HEK293 (cell line): ENCODE measurements around the gene PTGER1.

ENCODE experiments used
- FEZF1 ChIP-seq: fragments of 450-650 bp; formaldehyde crosslinking; IDR thresholded peaks from 2 replicates; pipeline ENCODE4 v1.5.1; 2016; ENCODE audit warnings: missing biosample characterization, missing genetic modification characterization
- GLI4 ChIP-seq: fragments of 450-650 bp; formaldehyde crosslinking; IDR thresholded peaks from 2 replicates; pipeline ENCODE4 v1.5.1; 2016; ENCODE audit warnings: missing biosample characterization, missing genetic modification characterization
- KLF10 ChIP-seq: fragments of 450-650 bp; IDR thresholded peaks from 2 replicates; pipeline ENCODE4 v1.5.1; 2018; ENCODE audit warnings: missing biosample characterization, mild to moderate bottlenecking, missing genetic modification characterization
- OSR2 ChIP-seq: fragments of 450-650 bp; formaldehyde crosslinking; IDR thresholded peaks from 2 replicates; pipeline ENCODE4 v1.5.1; 2016; ENCODE audit warnings: missing biosample characterization, missing genetic modification characterization
- REPIN1 ChIP-seq: fragments of 450-650 bp; formaldehyde crosslinking; IDR thresholded peaks from 2 replicates; pipeline ENCODE4 v1.5.1; 2017; ENCODE audit warnings: missing biosample characterization, missing genetic modification characterization, low read depth
- WT1 ChIP-seq: fragments of 450-650 bp; formaldehyde crosslinking; IDR thresholded peaks from 2 replicates; pipeline ENCODE4 v1.5.1; 2016; ENCODE audit warnings: missing biosample characterization, missing genetic modification characterization
- ZBTB7A ChIP-seq: fragments of 450-650 bp; formaldehyde crosslinking; IDR thresholded peaks from 2 replicates; pipeline ENCODE4 v1.5.1; 2016; ENCODE audit warnings: low read depth, missing biosample characterization, missing genetic modification characterization
- ZNF112 ChIP-seq: fragments of 450-650 bp; formaldehyde crosslinking; IDR thresholded peaks from 2 replicates; pipeline ENCODE4 v1.5.0; 2017; ENCODE audit warnings: missing biosample characterization, missing genetic modification characterization
- ZNF133 ChIP-seq: fragments of 450-650 bp; formaldehyde crosslinking; IDR thresholded peaks from 2 replicates; pipeline ENCODE4 v1.5.1; 2016; ENCODE audit warnings: missing biosample characterization, missing genetic modification characterization
- ZNF16 ChIP-seq: fragments of 450-650 bp; formaldehyde crosslinking; IDR thresholded peaks from 2 replicates; pipeline ENCODE4 v1.5.1; 2016; ENCODE audit warnings: low read depth, missing biosample characterization, missing genetic modification characterization
- ZNF175 ChIP-seq: fragments of 450-650 bp; formaldehyde crosslinking; IDR thresholded peaks from 2 replicates; pipeline ENCODE4 v1.5.1; 2016; ENCODE audit warnings: missing biosample characterization, missing genetic modification characterization
- ZNF23 ChIP-seq: fragments of 450-650 bp; formaldehyde crosslinking; IDR thresholded peaks from 2 replicates; pipeline ENCODE4 v1.5.1; 2016; ENCODE audit warnings: missing biosample characterization, missing genetic modification characterization, borderline replicate concordance
- ZNF266 ChIP-seq: fragments of 450-650 bp; formaldehyde crosslinking; IDR thresholded peaks from 2 replicates; pipeline ENCODE4 v1.5.1; 2016; ENCODE audit warnings: missing biosample characterization, missing genetic modification characterization, low read depth
- ZNF324 ChIP-seq: fragments of 450-650 bp; formaldehyde crosslinking; IDR thresholded peaks from 2 replicates; pipeline ENCODE4 v1.5.1; 2016; ENCODE audit warnings: missing biosample characterization, missing genetic modification characterization
- ZNF423 ChIP-seq: fragments of 450-650 bp; formaldehyde crosslinking; IDR thresholded peaks from 2 replicates; pipeline ENCODE4 v1.5.1; 2016; ENCODE audit warnings: missing biosample characterization, missing genetic modification characterization
- ZNF473 ChIP-seq: fragments of 450-650 bp; formaldehyde crosslinking; IDR thresholded peaks from 2 replicates; pipeline ENCODE4 v1.5.1; 2017; ENCODE audit warnings: missing biosample characterization, missing genetic modification characterization
- ZNF514 ChIP-seq: fragments of 450-650 bp; formaldehyde crosslinking; IDR thresholded peaks from 2 replicates; pipeline ENCODE4 v1.5.1; 2016; ENCODE audit warnings: missing biosample characterization, missing genetic modification characterization
- ZNF658 ChIP-seq: fragments of 450-650 bp; formaldehyde crosslinking; IDR thresholded peaks from 2 replicates; pipeline ENCODE4; 2016; ENCODE audit warnings: missing biosample characterization, missing genetic modification characterization
- ZNF660 ChIP-seq: fragments of 450-650 bp; IDR thresholded peaks from 2 replicates; pipeline ENCODE4 v1.5.1; 2018; ENCODE audit warnings: missing biosample characterization, mild to moderate bottlenecking, missing genetic modification characterization
- ZNF664 ChIP-seq: fragments of 450-650 bp; formaldehyde crosslinking; IDR thresholded peaks from 2 replicates; pipeline ENCODE4 v1.5.1; 2016; ENCODE audit warnings: missing biosample characterization, missing genetic modification characterization
- ZNF777 ChIP-seq: fragments of 450-650 bp; formaldehyde crosslinking; IDR thresholded peaks from 2 replicates; pipeline ENCODE4 v1.5.1; 2017; ENCODE audit warnings: missing biosample characterization, missing genetic modification characterization, borderline replicate concordance
- ZNF843 ChIP-seq: fragments of 450-650 bp; formaldehyde crosslinking; IDR thresholded peaks from 2 replicates; pipeline ENCODE4 v1.5.1; 2016; ENCODE audit warnings: missing biosample characterization, missing genetic modification characterization
- TF ChIP-seq, protein P1 (sequence below): fragments of 450-650 bp; formaldehyde crosslinking; IDR thresholded peaks from 2 replicates; pipeline ENCODE4 v1.5.1; 2017; ENCODE audit warnings: missing biosample characterization, missing genetic modification characterization
- TF ChIP-seq, protein P2 (sequence below): fragments of 450-650 bp; formaldehyde crosslinking; IDR thresholded peaks from 2 replicates; pipeline ENCODE4 v1.5.1; 2016; ENCODE audit warnings: missing biosample characterization, missing genetic modification characterization
- TF ChIP-seq, protein P3 (sequence below): fragments of 450-650 bp; formaldehyde crosslinking; IDR thresholded peaks from 2 replicates; pipeline ENCODE4 v1.5.1; 2016; ENCODE audit warnings: missing biosample characterization, missing genetic modification characterization
- TF ChIP-seq, protein P4 (sequence below): fragments of 450-650 bp; formaldehyde crosslinking; IDR thresholded peaks from 2 replicates; pipeline ENCODE4 v1.5.0; 2017; ENCODE audit warnings: missing biosample characterization, missing genetic modification characterization, borderline replicate concordance
- TF ChIP-seq, protein P5 (sequence below): fragments of 450-650 bp; formaldehyde crosslinking; IDR thresholded peaks from 2 replicates; pipeline ENCODE4 v1.5.1; 2017; ENCODE audit warnings: missing biosample characterization, missing genetic modification characterization
- TF ChIP-seq, protein P6 (sequence below): fragments of 450-650 bp; formaldehyde crosslinking; optimal IDR thresholded peaks from 2 replicates; pipeline ENCODE3; 2016; ENCODE audit warnings: missing biosample characterization, mild to moderate bottlenecking, missing genetic modification characterization

PTGER1 gene

DNA sequence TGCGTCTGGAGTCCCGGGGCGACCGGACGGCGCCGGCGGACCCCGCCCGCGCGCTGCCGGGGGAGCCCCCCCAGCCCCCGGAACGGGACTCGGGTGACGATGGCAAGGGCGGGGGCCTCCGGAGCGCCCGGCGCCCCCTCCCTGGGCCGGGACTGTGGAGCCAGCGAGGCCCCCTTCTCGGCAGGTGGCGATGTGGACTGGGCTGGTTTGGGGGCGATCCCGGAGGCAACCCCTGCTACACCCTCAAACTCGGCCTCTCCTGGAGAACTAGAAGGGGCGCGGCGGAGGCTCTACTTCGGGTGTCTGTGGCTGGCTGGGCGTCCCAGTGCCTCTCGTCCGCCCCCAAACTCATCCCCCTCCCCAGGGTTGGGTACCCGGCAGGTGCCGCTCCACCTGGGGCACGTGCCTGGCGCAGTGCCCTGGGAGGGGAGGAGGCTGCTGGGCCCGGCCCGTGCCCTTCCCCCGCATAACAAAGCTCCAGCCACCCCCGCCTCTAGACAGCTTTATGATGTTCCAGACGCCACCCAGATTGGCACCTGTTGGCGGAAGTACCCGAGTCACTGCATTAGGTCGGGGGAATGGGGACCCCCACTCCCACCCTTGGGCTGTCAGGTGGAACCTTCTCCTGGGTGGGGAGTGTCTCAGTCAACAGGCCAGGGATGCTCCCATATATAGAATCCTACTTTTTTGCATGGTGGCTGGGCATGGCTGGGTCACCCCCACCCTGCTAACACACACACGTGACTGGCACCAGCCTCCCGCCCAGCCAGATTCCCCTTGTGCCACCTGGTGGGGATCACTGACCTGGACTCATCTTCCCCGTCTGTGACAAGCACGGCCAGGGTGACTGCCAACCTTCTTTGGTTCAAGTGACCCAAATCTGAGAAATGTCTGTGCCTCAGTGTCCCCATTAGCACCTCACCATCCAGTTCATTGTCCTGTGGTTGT is 41.3 kb downstream of the PTGER1 start (continued):
- TF ChIP-seq GLI4 (tag by site-specific recombination) (no peak), ZNF266 (tag by site-specific recombination) (no peak), REPIN1 (tag by site-specific recombination) (no peak), ZNF23 (tag by site-specific recombination) (no peak), FEZF1 (tag by site-specific recombination) (no peak), ZNF777 (tag by site-specific recombination) (no peak), KLF10 (tag by site-specific recombination) (no peak), ZNF133 (no peak), ZNF843 (tag by site-specific recombination) (no peak), ZNF324 (tag by site-specific recombination) (no peak), ZNF514 (tag by site-specific recombination) (no peak), ZNF16 (tag by site-specific recombination) (no peak), ZBTB7A (tag by site-specific recombination) (0 out of 2 replicates have a peak, but pooled peaks have one; percentile 15), OSR2 (no peak), ZNF664 (tag by site-specific recombination) (no peak), WT1 (tag by site-specific recombination) (peak; percentile 70), ZNF112 (no peak), ZNF423 (tag by site-specific recombination) (no peak), ZNF660 (no peak), ZNF175 (tag by site-specific recombination) (no peak), ZNF473 (no peak), ZNF658 (tag by site-specific recombination) (no peak)
- TF ChIP-seq, protein P1, sequence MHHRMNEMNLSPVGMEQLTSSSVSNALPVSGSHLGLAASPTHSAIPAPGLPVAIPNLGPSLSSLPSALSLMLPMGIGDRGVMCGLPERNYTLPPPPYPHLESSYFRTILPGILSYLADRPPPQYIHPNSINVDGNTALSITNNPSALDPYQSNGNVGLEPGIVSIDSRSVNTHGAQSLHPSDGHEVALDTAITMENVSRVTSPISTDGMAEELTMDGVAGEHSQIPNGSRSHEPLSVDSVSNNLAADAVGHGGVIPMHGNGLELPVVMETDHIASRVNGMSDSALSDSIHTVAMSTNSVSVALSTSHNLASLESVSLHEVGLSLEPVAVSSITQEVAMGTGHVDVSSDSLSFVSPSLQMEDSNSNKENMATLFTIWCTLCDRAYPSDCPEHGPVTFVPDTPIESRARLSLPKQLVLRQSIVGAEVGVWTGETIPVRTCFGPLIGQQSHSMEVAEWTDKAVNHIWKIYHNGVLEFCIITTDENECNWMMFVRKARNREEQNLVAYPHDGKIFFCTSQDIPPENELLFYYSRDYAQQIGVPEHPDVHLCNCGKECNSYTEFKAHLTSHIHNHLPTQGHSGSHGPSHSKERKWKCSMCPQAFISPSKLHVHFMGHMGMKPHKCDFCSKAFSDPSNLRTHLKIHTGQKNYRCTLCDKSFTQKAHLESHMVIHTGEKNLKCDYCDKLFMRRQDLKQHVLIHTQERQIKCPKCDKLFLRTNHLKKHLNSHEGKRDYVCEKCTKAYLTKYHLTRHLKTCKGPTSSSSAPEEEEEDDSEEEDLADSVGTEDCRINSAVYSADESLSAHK = no peak
- TF ChIP-seq, protein P2, sequence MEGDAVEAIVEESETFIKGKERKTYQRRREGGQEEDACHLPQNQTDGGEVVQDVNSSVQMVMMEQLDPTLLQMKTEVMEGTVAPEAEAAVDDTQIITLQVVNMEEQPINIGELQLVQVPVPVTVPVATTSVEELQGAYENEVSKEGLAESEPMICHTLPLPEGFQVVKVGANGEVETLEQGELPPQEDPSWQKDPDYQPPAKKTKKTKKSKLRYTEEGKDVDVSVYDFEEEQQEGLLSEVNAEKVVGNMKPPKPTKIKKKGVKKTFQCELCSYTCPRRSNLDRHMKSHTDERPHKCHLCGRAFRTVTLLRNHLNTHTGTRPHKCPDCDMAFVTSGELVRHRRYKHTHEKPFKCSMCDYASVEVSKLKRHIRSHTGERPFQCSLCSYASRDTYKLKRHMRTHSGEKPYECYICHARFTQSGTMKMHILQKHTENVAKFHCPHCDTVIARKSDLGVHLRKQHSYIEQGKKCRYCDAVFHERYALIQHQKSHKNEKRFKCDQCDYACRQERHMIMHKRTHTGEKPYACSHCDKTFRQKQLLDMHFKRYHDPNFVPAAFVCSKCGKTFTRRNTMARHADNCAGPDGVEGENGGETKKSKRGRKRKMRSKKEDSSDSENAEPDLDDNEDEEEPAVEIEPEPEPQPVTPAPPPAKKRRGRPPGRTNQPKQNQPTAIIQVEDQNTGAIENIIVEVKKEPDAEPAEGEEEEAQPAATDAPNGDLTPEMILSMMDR (tag by site-specific recombination) = peak; percentile 17; the same call in 1 of the 2 replicates
- TF ChIP-seq, protein P3, sequence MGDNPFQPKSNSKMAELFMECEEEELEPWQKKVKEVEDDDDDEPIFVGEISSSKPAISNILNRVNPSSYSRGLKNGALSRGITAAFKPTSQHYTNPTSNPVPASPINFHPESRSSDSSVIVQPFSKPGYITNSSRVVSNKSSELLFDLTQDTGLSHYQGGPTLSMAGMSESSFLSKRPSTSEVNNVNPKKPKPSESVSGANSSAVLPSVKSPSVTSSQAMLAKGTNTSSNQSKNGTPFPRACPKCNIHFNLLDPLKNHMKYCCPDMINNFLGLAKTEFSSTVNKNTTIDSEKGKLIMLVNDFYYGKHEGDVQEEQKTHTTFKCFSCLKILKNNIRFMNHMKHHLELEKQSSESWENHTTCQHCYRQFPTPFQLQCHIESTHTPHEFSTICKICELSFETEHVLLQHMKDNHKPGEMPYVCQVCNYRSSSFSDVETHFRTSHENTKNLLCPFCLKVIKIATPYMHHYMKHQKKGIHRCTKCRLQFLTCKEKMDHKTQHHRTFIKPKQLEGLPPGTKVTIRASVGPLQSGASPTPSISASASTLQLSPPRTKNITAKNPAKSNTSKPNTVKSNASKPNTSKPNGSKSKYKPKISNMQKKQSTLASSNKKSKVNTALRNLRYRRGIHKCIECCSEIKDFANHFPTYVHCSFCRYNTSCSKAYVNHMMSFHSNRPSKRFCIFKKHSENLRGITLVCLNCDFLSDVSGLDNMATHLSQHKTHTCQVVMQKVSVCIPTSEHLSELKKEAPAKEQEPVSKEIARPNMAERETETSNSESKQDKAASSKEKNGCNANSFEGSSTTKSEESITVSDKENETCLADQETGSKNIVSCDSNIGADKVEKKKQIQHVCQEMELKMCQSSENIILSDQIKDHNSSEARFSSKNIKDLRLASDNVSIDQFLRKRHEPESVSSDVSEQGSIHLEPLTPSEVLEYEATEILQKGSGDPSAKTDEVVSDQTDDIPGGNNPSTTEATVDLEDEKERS = no peak
- TF ChIP-seq, protein P4, sequence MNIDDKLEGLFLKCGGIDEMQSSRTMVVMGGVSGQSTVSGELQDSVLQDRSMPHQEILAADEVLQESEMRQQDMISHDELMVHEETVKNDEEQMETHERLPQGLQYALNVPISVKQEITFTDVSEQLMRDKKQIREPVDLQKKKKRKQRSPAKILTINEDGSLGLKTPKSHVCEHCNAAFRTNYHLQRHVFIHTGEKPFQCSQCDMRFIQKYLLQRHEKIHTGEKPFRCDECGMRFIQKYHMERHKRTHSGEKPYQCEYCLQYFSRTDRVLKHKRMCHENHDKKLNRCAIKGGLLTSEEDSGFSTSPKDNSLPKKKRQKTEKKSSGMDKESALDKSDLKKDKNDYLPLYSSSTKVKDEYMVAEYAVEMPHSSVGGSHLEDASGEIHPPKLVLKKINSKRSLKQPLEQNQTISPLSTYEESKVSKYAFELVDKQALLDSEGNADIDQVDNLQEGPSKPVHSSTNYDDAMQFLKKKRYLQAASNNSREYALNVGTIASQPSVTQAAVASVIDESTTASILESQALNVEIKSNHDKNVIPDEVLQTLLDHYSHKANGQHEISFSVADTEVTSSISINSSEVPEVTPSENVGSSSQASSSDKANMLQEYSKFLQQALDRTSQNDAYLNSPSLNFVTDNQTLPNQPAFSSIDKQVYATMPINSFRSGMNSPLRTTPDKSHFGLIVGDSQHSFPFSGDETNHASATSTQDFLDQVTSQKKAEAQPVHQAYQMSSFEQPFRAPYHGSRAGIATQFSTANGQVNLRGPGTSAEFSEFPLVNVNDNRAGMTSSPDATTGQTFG = no peak
- TF ChIP-seq, protein P5, sequence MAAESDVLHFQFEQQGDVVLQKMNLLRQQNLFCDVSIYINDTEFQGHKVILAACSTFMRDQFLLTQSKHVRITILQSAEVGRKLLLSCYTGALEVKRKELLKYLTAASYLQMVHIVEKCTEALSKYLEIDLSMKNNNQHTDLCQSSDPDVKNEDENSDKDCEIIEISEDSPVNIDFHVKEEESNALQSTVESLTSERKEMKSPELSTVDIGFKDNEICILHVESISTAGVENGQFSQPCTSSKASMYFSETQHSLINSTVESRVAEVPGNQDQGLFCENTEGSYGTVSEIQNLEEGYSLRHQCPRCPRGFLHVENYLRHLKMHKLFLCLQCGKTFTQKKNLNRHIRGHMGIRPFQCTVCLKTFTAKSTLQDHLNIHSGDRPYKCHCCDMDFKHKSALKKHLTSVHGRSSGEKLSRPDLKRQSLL (tag by site-specific recombination) = no peak
- TF ChIP-seq, protein P6, sequence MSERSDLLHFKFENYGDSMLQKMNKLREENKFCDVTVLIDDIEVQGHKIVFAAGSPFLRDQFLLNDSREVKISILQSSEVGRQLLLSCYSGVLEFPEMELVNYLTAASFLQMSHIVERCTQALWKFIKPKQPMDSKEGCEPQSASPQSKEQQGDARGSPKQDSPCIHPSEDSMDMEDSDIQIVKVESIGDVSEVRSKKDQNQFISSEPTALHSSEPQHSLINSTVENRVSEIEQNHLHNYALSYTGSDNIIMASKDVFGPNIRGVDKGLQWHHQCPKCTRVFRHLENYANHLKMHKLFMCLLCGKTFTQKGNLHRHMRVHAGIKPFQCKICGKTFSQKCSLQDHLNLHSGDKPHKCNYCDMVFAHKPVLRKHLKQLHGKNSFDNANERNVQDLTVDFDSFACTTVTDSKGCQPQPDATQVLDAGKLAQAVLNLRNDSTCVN = peak; percentile 52
